SK-N-MC (cell line): ENCODE data around the gene TIMM29.

Experiments used
- EZH2 ChIP-seq: fragments of 200-600 bp; sonication (generic); IDR thresholded peaks from one replicate; pipeline ENCODE4 v1.6.1; 2017; ENCODE audit warnings: antibody characterized with exemption
- POLR2AphosphoS5 ChIP-seq: IDR thresholded peaks from 2 replicates; pipeline ENCODE4 v1.6.1; 2012; ENCODE audit warnings: mild to moderate bottlenecking, low read depth, low read length, borderline replicate concordance

DNA sequence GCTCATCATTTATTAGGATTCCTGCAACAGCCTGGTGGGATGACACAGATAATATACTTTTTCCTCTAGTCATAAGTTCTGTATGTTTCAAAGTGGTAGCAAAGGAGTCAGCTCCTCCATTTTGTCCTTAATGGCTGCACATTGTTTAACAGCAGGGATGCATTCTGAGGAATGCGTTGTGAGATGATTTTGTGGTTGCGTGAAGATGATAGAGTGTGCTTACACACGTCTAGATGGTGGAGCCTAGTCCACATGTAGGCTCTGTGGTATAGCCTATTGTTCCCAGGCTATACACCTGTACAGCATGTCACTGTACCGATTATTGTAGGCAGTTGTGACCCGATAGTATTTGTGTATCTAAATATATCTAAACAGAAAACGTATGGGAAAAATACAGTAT, 36.8 kb downstream of the TIMM29 start:
- TF ChIP-seq EZH2 (no peak), POLR2AphosphoS5 (no peak)
